Omental fat pad (tissue), 4 donors: ENCODE data around the gene LHFPL2. TPM values are rescaled to one million over a fixed set of nuclear protein-coding genes. Genes with fewer than 3 reads are reported as not detected.

Experiments used
- ATAC-seq: fragments of 150-250 bp; one replicate; pipeline ENCODE4 v1.9.1; 2016; ENCODE audit warnings: mild to moderate bottlenecking, moderate library complexity; ENCODE audit not compliant: low FRiP score
- DNase-seq: peaks from one replicate; pipeline ENCODE4 v3.0.0-alpha.2; 2019; ENCODE audit warnings: low spot score
- total RNA-seq, 4 donors: library from RNA; depleted of rRNA; stranded (reverse); fragments of >200 nt; gene quantifications; one replicate each; pipeline ENCODE4 v1.1.0, GENCODE V29; 2016
- TF ChIP-seq, protein P1 (sequence below), 3 donors: fragments of 450-650 bp; IDR thresholded peaks; one replicate each; pipeline ENCODE4 v1.5.1; 2016 to 2017; ENCODE audit warnings: antibody characterized with exemption in 3 of 3, mild to moderate bottlenecking in 3 of 3, moderate library complexity in 2 of 3

Gene LHFPL2
- total RNA-seq, 4 donors from 2014 or later = 37.1 to 146 (median 45.9) TPM

DNA sequence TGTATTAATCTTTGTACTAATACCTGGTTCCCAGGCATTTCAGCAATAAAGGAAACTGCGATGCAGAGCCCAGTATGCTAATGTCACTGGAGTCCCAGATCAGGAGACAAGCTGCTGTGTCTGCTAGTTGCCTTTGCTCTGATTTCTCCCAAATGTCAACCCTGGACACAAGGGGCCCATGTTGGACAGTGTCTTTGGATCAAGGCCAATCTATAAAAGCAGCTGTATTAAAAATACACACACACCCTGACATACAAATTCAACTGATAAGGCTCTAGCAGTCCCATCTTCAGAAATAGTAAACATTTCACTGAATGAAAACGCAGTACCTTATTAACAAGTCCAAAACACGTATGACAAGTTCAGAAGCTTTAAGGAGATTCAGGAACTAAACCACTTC lies 18.9 kb downstream of the LHFPL2 start:
- no peak for DNase-seq
- TF ChIP-seq, protein P1, sequence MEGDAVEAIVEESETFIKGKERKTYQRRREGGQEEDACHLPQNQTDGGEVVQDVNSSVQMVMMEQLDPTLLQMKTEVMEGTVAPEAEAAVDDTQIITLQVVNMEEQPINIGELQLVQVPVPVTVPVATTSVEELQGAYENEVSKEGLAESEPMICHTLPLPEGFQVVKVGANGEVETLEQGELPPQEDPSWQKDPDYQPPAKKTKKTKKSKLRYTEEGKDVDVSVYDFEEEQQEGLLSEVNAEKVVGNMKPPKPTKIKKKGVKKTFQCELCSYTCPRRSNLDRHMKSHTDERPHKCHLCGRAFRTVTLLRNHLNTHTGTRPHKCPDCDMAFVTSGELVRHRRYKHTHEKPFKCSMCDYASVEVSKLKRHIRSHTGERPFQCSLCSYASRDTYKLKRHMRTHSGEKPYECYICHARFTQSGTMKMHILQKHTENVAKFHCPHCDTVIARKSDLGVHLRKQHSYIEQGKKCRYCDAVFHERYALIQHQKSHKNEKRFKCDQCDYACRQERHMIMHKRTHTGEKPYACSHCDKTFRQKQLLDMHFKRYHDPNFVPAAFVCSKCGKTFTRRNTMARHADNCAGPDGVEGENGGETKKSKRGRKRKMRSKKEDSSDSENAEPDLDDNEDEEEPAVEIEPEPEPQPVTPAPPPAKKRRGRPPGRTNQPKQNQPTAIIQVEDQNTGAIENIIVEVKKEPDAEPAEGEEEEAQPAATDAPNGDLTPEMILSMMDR (IDR thresholded peaks at IDR 0.05) = no peak
- no peak for ATAC-seq

DNA sequence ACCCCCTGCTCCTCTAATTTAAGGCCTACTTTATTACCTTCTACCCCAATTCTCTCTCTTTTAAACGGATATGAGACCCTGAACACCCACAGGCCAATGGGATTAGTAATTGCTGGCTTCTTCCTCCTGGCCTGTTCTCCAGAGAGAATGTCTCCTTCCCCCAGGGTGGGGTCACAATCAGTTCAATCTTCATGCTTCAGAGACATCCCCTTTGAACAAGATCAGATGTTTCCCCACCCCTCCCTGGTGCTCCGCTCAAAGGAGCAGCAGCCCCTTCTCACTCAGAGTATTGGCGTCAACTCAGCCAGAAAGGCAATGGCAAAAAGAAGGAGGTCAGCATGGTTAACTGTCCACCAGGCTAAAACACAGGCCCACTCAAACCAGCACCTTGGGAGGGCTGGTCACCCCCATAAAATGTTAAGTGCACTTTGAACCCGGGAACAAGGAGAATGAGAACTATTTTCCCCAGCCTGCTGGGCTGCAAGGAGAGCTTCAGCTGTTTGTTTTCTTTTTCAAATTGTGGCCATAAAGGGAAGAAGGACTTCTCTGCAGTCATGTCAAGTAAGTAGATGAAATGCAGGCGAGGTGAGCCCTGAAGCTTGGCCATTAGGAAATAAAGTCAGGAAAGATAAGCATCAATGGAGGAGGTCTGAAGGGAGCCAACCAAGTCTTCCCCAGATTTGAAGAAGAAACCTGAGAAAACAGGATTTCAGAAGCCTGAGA lies 20.1 kb downstream of the LHFPL2 start:
- DNase-seq = no peak
- TF ChIP-seq, protein P1 (IDR thresholded peaks at IDR 0.05) = no peak
- no peak for ATAC-seq

DNA sequence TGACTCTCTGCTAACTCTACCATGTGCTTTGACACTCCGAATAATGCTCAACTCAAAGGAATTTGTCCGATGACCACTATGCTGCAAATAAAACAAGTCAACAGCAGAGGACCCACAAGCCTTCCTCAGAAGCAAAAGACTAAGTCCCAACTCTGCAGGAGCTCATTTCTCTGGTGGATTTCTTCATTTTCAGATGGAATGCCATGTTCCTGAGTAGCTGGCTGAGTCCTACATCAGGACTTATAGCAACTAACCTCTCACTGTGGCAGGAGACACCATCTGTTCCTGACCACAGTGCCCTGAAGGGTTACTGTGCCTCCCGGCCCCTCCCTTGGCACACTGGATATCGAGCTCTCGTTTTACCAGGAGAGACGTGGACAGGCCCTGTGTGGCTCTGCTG lies 20.8 kb downstream of the LHFPL2 start:
- no peak for ATAC-seq
- TF ChIP-seq, protein P1 (IDR thresholded peaks at IDR 0.05) = no peak
- no peak for DNase-seq

DNA sequence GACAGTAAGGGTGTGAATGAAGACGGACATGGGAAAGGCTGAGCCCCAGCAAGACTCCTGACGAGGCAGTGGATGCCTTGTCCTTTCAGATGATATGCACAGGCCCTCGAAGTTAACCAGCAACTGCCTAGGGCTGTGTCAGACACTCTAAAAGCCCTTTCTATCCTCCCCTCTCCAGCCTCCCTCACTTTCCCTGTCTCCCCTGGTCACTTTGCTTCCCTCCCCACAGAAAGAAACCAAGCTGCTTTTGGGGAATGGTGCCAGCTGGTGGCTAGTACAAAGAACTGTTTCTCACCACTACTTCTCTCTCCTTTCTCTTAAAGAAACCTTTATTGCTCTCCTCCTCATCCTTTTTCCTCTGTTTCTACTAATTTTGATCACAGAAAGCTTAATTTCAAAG lies 21.4 kb downstream of the LHFPL2 start:
- DNase-seq (no peak), ATAC-seq (no peak)
- TF ChIP-seq, protein P1 (IDR thresholded peaks at IDR 0.05) = no peak

DNA sequence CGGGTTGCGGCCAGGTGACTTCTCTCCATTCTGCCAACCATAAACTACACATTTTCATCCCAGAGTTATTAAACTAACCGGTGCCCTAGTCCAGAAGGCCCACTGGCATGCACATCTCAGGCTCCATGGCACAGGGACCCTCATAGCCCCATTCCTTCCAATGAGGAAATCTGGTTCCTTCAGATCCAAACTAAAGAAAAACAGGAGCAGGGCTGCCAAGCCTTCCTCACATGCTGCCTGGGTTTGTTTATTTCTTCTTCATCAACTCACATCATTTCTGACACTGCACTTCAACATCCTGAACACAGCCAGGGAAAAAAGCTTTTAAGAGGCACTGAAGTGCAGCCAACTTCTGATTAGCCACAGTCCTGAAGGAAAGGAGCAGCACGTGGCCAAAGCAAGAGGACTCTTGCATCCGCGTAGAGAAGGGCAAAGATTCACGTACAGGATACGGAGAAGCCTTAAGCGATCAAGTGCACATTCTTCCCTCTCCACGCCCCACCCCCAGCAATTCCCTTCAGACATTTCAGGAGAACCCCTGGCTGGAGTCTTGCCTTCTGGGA lies 22.5 kb downstream of the LHFPL2 start:
- ATAC-seq (no peak), DNase-seq (no peak)
- TF ChIP-seq, protein P1 (IDR thresholded peaks at IDR 0.05) = no peak

DNA sequence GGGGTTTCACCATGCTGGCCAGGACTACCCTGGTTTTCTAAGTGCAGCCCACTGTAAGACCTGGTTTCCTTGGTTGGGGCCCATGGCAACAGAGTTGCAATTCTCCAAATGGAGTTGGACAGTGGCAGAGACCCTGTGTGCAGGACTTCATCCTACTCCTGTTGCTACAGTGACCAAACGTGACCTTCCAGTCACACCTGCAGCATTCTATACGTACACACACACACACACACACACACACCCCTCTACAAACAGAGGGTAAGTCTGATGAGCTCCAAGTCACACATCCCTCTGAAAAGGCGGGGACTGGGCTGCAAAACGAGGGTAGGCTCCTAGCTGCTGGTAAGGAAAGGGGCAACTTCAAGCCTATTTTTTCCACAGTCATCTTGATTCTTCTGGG lies 23.6 kb downstream of the LHFPL2 start:
- TF ChIP-seq, protein P1 (IDR thresholded peaks at IDR 0.05) = no peak
- ATAC-seq (no peak), DNase-seq (no peak)

DNA sequence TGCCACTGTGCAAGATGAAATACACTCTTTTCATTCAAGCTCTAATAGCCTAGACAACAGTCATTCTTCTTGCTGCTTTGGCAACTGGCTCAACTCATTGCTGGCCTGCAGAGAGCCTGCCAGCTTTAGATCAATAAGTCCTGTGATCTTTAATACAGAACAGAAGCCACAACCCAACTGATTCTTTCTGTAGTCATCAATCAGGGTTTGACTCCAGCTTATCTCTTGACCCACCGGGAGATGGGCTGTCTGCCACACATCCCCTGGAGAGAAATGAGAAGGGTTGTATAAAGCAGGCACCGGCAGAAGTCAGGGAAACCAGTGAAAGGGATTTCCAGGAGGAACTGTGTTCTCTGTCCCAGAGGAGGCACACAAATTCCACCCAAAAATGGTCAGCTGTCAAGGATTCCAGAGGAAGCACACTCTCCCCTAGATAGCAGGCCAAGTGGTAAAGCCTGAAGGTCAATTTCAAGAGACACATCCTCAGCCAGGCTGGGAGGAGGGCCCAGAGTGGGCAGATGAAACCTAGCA lies 24.5 kb downstream of the LHFPL2 start:
- TF ChIP-seq, protein P1 (IDR thresholded peaks at IDR 0.05) = no peak
- DNase-seq (no peak), ATAC-seq (no peak)
